CD4-positive, alpha-beta T cell treated with Interleukin-6 for 4 hours (primary cell): ENCODE data around the gene ZNF296.
"Not testable (repeated sequence)": the region's sequence is repeated elsewhere in the genome, so short reads cannot be mapped to it uniquely, and the experiment has no call there.

ENCODE experiments used
- DNase-seq: peaks from one replicate; pipeline ENCODE4 v3.0.0-alpha.2; 2020; ENCODE audit warnings: mixed read lengths

ZNF296 gene

GRCh38 chr19:45076029-45076850, at the start of gene ZNF296:
ZNF296 (minus strand) TSS chr19:45076478; CDS start chr19:45076373, 105 bp downstream.
- peak; percentile 89 for DNase-seq

GRCh38 chr19:45125360-45125759, 49.1 kb upstream of the ZNF296 start:
- no peak for DNase-seq

GRCh38 chr19:45124021-45124420, 47.7 kb upstream of the ZNF296 start:
- no peak for DNase-seq

- no peak for DNase-seq
Observed at GRCh38 chr19:45123440-45123850, 47.2 kb upstream of the ZNF296 start.

GRCh38 chr19:45122832-45123231, 46.6 kb upstream of the ZNF296 start:
- no peak for DNase-seq

GRCh38 chr19:45121827-45122345, 45.6 kb upstream of the ZNF296 start:
- no peak for DNase-seq

- DNase-seq = no peak
Observed at GRCh38 chr19:45119582-45119981, 43.3 kb upstream of the ZNF296 start.

GRCh38 chr19:45118591-45119355, 42.5 kb upstream of the ZNF296 start:
- not testable (repeated sequence) for DNase-seq

GRCh38 chr19:45118106-45118505, 41.8 kb upstream of the ZNF296 start:
- no peak for DNase-seq

GRCh38 chr19:45117671-45118070, 41.4 kb upstream of the ZNF296 start:
- no peak for DNase-seq

- peak; percentile 61 for DNase-seq
Observed at GRCh38 chr19:45117167-45117594, 40.9 kb upstream of the ZNF296 start.

GRCh38 chr19:45115809-45116615, 39.7 kb upstream of the ZNF296 start:
- no peak for DNase-seq

- DNase-seq = no peak
Observed at GRCh38 chr19:45114116-45114515, 37.8 kb upstream of the ZNF296 start.

GRCh38 chr19:45113628-45114027, 37.4 kb upstream of the ZNF296 start:
- no peak for DNase-seq

GRCh38 chr19:45112111-45112827, 36.0 kb upstream of the ZNF296 start:
- no peak for DNase-seq

GRCh38 chr19:45110851-45111266, 34.6 kb upstream of the ZNF296 start:
- DNase-seq = no peak

GRCh38 chr19:45107621-45108150, 31.4 kb upstream of the ZNF296 start:
- no peak for DNase-seq

- not testable (repeated sequence) for DNase-seq
Observed at GRCh38 chr19:45106363-45106762, 30.1 kb upstream of the ZNF296 start.

GRCh38 chr19:45104658-45105349, 28.5 kb upstream of the ZNF296 start:
- DNase-seq = peak; percentile 27

- DNase-seq = no peak
Observed at GRCh38 chr19:45103508-45104319, 27.4 kb upstream of the ZNF296 start.
